Fibroblast of skin of back (primary cell): ENCODE measurements around the gene DCDC1.

Experiments used
- DNase-seq: peaks from one replicate; pipeline ENCODE4 v3.0.0-alpha.2; 2013

The DCDC1 gene

GRCh38 chr11:31106968-31107576 lies 262.5 kb downstream of the DCDC1 start:
- DNase-seq, result peak; percentile 46

GRCh38 chr11:31106326-31106725 lies 263.2 kb downstream of the DCDC1 start:
- DNase-seq, result no peak

GRCh38 chr11:31102875-31103274 lies 266.7 kb downstream of the DCDC1 start:
- DNase-seq, result no peak

- no peak for DNase-seq
These were observed 267.2 kb downstream of the DCDC1 start for GRCh38 chr11:31102316-31102715.

- DNase-seq, result no peak
These were observed 273.2 kb downstream of the DCDC1 start for GRCh38 chr11:31096191-31096805.

- no peak for DNase-seq
These were observed 276.9 kb downstream of the DCDC1 start for GRCh38 chr11:31092638-31093037.

GRCh38 chr11:31089117-31089516 lies 280.4 kb downstream of the DCDC1 start:
- no peak for DNase-seq

- DNase-seq, result peak; percentile 4
These were observed 299.9 kb downstream of the DCDC1 start for GRCh38 chr11:31069447-31070205.

GRCh38 chr11:31060880-31061279 lies 308.7 kb downstream of the DCDC1 start:
- peak; percentile 2 for DNase-seq

- DNase-seq, result no peak
These were observed 310.0 kb downstream of the DCDC1 start for GRCh38 chr11:31059529-31059928.

- DNase-seq, result no peak
These were observed 319.3 kb downstream of the DCDC1 start for GRCh38 chr11:31050061-31050765.

- DNase-seq, result peak; percentile 1
These were observed 324.2 kb downstream of the DCDC1 start for GRCh38 chr11:31045335-31045734.

GRCh38 chr11:31030138-31030792 lies 339.3 kb downstream of the DCDC1 start:
- no peak for DNase-seq

GRCh38 chr11:31026315-31026714 lies 343.2 kb downstream of the DCDC1 start:
- DNase-seq, result no peak

- DNase-seq, result no peak
These were observed 347.5 kb downstream of the DCDC1 start for GRCh38 chr11:31022080-31022479.

GRCh38 chr11:31019786-31020185 lies 349.8 kb downstream of the DCDC1 start:
- no peak for DNase-seq

- no peak for DNase-seq
These were observed 364.3 kb downstream of the DCDC1 start for GRCh38 chr11:31005202-31005601.

GRCh38 chr11:31001427-31001826 lies 368.1 kb downstream of the DCDC1 start:
- no peak for DNase-seq

- DNase-seq, result no peak
These were observed 369.2 kb downstream of the DCDC1 start for GRCh38 chr11:31000381-31000780.

GRCh38 chr11:30992513-30992849 lies 377.1 kb downstream of the DCDC1 start:
- no peak for DNase-seq

- DNase-seq, result no peak
These were observed 377.6 kb downstream of the DCDC1 start for GRCh38 chr11:30991802-30992512.

GRCh38 chr11:30991376-30991775 lies 378.2 kb downstream of the DCDC1 start:
- no peak for DNase-seq
